K562 (cell line): Measurements from ENCODE around the gene METTL25B. TPM values are rescaled to one million over a fixed set of nuclear protein-coding genes. Genes with fewer than 3 reads are reported as not detected.
A peak's percentile ranks its signal among the peaks of the same experiment; 100 is the strongest.

Experiments
- BMI1 ChIP-seq: fragments of 150-350 bp; IDR thresholded peaks from 2 replicates; pipeline ENCODE4 v1.6.1; 2014; ENCODE audit warnings: low read length
- CEBPB ChIP-seq: fragments of 450-650 bp; IDR thresholded peaks from 2 replicates; pipeline ENCODE4 v1.6.1; 2016; ENCODE audit warnings: missing genetic modification characterization, missing compliant biosample characterization
- CREBBP ChIP-seq: IDR thresholded peaks from one replicate; pipeline ENCODE4 v1.6.1; 2012; ENCODE audit warnings: low read depth, mild to moderate bottlenecking, control low read depth, inconsistent platforms, low read length
- DACH1 ChIP-seq: fragments of 450-650 bp; IDR thresholded peaks from 2 replicates; pipeline ENCODE4 v1.6.1; 2018; ENCODE audit not compliant: partially characterized antibody
- KAT2B ChIP-seq: IDR thresholded peaks from one replicate; pipeline ENCODE4 v1.6.1; 2012; ENCODE audit warnings: low read depth, mild to moderate bottlenecking, control low read depth, inconsistent platforms, low read length, moderate library complexity
- KAT7 ChIP-seq: sonication (generic); formaldehyde crosslinking; IDR thresholded peaks from 2 replicates; pipeline ENCODE4 v1.8.0; 2022; ENCODE audit warnings: missing genetic modification reagents, mild to moderate bottlenecking, borderline replicate concordance
- KLF1 ChIP-seq: fragments of 450-650 bp; IDR thresholded peaks from 2 replicates; pipeline ENCODE4 v1.6.1; 2016; ENCODE audit warnings: missing genetic modification characterization, missing compliant biosample characterization
- MIER1 ChIP-seq: fragments of 450-650 bp; IDR thresholded peaks from 2 replicates; pipeline ENCODE4 v1.6.1; 2016; ENCODE audit warnings: antibody characterized with exemption, mild to moderate bottlenecking, low read depth
- NUFIP1 ChIP-seq: fragments of 450-650 bp; IDR thresholded peaks from 2 replicates; pipeline ENCODE4 v1.6.1; 2018; ENCODE audit not compliant: partially characterized antibody
- SAP30 ChIP-seq: fragments of 200-600 bp; sonication (generic); IDR thresholded peaks from 2 replicates; pipeline ENCODE4 v1.6.1; 2012; ENCODE audit warnings: borderline replicate concordance, low read depth, mild to moderate bottlenecking, moderate library complexity, low read length, control low read depth, inconsistent platforms; ENCODE audit not compliant: insufficient read depth, poor library complexity, severe bottlenecking
- SMAD1 ChIP-seq: fragments of 150-350 bp; IDR thresholded peaks from 2 replicates; pipeline ENCODE4 v1.6.1; 2014; ENCODE audit warnings: low read length, low read depth; ENCODE audit not compliant: partially characterized antibody
- SREBF2 ChIP-seq: sonication (generic); formaldehyde crosslinking; IDR thresholded peaks from 2 replicates; pipeline ENCODE4 v1.4.0; 2020; ENCODE audit warnings: mild to moderate bottlenecking, missing genetic modification reagents
- STAT5A ChIP-seq: IDR thresholded peaks from 2 replicates; pipeline ENCODE4 v1.6.1; 2012; ENCODE audit warnings: low read length, inconsistent platforms, borderline replicate concordance
- THRAP3 ChIP-seq: fragments of 450-650 bp; IDR thresholded peaks from 2 replicates; pipeline ENCODE4 v1.6.1; 2016; ENCODE audit warnings: mild to moderate bottlenecking, inconsistent platforms, borderline replicate concordance
- ZEB2 ChIP-seq: fragments of 450-650 bp; IDR thresholded peaks from 2 replicates; pipeline ENCODE4 v1.6.1; 2016
- ZNF23 ChIP-seq: fragments of 250-450 bp; sonication (Bioruptor Pico); IDR thresholded peaks from 2 replicates; pipeline ENCODE4 v1.4.0; 2020; ENCODE audit warnings: mild to moderate bottlenecking
- ZNF311 ChIP-seq: fragments of 250-450 bp; sonication (Bioruptor Pico); IDR thresholded peaks from 2 replicates; pipeline ENCODE4 v1.4.0; 2020; ENCODE audit warnings: mild to moderate bottlenecking, moderate library complexity
- polyA plus RNA-seq, 8 experiments: library from polyadenylated mRNA; depleted of rRNA in 4 of 8; stranded (reverse) in 5 of 8; unstranded in 3 of 8; fragments of >200 nt; fragmentation: Nextera tagmentation in 2 of 8; fragmentation: Illumina TruSeq in 1 of 8; extraction: Ambion mirVana in 2 of 8; extraction: Trizol in 1 of 8; gene quantifications; 2 replicates each; pipeline versions ENCODE4 v1.2.1 to v1.2.3, GENCODE V29; 2011 to 2014; ENCODE audit warnings: inconsistent platforms in 1 of 8, missing spikeins in 1 of 8
- total RNA-seq, 7 experiments: library from RNA; depleted of rRNA in 6 of 7; stranded (reverse); fragments of >200 nt in 6 of 7; fragmentation: Illumina TruSeq in 2 of 7; extraction: Trizol in 2 of 7; gene quantifications; 2 replicates each; pipeline versions ENCODE4 v1.2.1 to v1.2.3, GENCODE V29; 2011 to 2021; ENCODE audit warnings: low replicate concordance in 1 of 7
- TF ChIP-seq, protein P1 (sequence below): IDR thresholded peaks from 3 replicates; pipeline ENCODE4 v1.6.1; 2011; ENCODE audit warnings: borderline replicate concordance, mild to moderate bottlenecking; ENCODE audit not compliant: insufficient read length, insufficient read depth
- TF ChIP-seq, protein P2 (sequence below): IDR thresholded peaks from 2 replicates; pipeline ENCODE4 v1.6.1; 2011; ENCODE audit warnings: borderline replicate concordance, low read depth, mild to moderate bottlenecking, moderate library complexity, low read length; ENCODE audit not compliant: insufficient read depth, poor library complexity, severe bottlenecking
- TF ChIP-seq, protein P3 (sequence below): fragments of 250-450 bp; sonication (Bioruptor Pico); IDR thresholded peaks from 2 replicates; pipeline ENCODE4 v1.9.0; 2021; ENCODE audit warnings: mild to moderate bottlenecking, inconsistent platforms
- TF ChIP-seq, protein P4 (sequence below): sonication (generic); formaldehyde crosslinking; IDR thresholded peaks from 2 replicates; pipeline ENCODE4 v1.8.0; 2022; ENCODE audit warnings: mild to moderate bottlenecking, missing genetic modification reagents

The METTL25B gene
- total and polyA plus RNA-seq, 9 of the 15 experiments (the other 6 are each of a cell fraction or from before 2014, with no cell fraction given): 7.7 to 48.3 (median 33.1) TPM

DNA sequence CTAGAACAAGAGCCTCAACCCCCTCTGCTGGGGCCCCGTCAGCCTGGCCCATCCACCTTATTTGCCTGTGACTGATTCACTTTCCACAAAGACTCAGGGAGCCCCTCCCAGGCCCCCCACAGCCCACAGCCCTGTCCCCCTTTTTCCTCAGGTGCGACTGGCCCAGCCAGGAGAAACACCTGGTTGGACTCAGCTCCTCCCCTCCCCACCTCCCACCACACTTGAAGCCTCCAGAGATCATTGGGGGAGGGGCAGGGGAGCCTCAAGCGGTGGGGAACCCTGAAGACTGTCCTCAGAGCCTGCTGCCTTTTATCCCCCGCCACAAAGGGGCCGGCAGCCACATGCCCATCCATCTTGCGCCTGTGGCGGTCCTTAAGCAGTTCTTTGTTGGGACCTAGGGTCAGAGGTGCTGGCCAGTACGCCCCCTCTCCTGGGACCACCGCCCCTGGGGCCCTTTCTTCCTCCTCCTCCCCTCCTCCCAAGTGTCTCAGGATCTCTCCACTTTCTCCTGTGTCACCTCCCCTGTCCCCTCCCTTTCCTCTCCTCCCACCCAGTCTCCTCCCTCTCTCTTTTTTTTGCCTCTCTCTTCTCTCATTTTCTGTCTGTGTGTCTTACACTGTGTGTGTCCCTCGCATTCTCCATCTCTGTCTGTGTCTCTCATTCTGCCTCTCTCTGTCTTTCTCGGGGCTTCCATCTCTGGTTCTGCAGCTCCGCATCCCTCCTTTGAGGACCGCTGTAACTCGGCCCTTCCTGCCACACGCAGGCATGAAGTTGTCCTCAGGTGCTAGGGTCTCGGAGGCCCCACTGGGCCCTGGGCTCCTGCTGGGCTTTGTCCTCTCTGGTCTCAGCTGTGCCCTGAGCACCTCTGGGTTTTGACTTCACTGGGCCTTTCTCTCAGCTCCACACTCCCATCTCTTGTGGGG, 35.1 kb upstream of the METTL25B start (continued):
- TF ChIP-seq CREBBP (no peak), CEBPB (tag) (no peak), SREBF2 (CRISPR knock-in tag) (no peak), STAT5A (no peak), KAT2B (no peak), MIER1 (peak; percentile 88), ZNF23 (CRISPR knock-in tag) (no peak), SMAD1 (no peak), NUFIP1 (no peak), ZNF311 (CRISPR knock-in tag) (no peak), BMI1 (no peak), SAP30 (no peak), KLF1 (tag) (no peak), ZEB2 (no peak), DACH1 (no peak), KAT7 (no peak), THRAP3 (no peak)
- TF ChIP-seq, protein P1, sequence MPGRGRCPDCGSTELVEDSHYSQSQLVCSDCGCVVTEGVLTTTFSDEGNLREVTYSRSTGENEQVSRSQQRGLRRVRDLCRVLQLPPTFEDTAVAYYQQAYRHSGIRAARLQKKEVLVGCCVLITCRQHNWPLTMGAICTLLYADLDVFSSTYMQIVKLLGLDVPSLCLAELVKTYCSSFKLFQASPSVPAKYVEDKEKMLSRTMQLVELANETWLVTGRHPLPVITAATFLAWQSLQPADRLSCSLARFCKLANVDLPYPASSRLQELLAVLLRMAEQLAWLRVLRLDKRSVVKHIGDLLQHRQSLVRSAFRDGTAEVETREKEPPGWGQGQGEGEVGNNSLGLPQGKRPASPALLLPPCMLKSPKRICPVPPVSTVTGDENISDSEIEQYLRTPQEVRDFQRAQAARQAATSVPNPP: no peak
- TF ChIP-seq, protein P2, sequence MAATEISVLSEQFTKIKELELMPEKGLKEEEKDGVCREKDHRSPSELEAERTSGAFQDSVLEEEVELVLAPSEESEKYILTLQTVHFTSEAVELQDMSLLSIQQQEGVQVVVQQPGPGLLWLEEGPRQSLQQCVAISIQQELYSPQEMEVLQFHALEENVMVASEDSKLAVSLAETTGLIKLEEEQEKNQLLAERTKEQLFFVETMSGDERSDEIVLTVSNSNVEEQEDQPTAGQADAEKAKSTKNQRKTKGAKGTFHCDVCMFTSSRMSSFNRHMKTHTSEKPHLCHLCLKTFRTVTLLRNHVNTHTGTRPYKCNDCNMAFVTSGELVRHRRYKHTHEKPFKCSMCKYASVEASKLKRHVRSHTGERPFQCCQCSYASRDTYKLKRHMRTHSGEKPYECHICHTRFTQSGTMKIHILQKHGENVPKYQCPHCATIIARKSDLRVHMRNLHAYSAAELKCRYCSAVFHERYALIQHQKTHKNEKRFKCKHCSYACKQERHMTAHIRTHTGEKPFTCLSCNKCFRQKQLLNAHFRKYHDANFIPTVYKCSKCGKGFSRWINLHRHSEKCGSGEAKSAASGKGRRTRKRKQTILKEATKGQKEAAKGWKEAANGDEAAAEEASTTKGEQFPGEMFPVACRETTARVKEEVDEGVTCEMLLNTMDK: no peak
- TF ChIP-seq, protein P3, sequence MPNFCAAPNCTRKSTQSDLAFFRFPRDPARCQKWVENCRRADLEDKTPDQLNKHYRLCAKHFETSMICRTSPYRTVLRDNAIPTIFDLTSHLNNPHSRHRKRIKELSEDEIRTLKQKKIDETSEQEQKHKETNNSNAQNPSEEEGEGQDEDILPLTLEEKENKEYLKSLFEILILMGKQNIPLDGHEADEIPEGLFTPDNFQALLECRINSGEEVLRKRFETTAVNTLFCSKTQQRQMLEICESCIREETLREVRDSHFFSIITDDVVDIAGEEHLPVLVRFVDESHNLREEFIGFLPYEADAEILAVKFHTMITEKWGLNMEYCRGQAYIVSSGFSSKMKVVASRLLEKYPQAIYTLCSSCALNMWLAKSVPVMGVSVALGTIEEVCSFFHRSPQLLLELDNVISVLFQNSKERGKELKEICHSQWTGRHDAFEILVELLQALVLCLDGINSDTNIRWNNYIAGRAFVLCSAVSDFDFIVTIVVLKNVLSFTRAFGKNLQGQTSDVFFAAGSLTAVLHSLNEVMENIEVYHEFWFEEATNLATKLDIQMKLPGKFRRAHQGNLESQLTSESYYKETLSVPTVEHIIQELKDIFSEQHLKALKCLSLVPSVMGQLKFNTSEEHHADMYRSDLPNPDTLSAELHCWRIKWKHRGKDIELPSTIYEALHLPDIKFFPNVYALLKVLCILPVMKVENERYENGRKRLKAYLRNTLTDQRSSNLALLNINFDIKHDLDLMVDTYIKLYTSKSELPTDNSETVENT (CRISPR knock-in tag): no peak
- TF ChIP-seq, protein P4, sequence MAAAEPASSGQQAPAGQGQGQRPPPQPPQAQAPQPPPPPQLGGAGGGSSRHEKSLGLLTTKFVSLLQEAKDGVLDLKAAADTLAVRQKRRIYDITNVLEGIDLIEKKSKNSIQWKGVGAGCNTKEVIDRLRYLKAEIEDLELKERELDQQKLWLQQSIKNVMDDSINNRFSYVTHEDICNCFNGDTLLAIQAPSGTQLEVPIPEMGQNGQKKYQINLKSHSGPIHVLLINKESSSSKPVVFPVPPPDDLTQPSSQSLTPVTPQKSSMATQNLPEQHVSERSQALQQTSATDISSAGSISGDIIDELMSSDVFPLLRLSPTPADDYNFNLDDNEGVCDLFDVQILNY (CRISPR knock-in tag): no peak
